Eye (tissue), 1 donor: ENCODE data around the gene GHRHR.
A peak's percentile ranks its signal among the peaks of the same experiment; 100 is the strongest.

Source experiments
- DNase-seq: peaks from one replicate; pipeline ENCODE4 v3.0.0-alpha.2; 2015

GHRHR gene

DNA sequence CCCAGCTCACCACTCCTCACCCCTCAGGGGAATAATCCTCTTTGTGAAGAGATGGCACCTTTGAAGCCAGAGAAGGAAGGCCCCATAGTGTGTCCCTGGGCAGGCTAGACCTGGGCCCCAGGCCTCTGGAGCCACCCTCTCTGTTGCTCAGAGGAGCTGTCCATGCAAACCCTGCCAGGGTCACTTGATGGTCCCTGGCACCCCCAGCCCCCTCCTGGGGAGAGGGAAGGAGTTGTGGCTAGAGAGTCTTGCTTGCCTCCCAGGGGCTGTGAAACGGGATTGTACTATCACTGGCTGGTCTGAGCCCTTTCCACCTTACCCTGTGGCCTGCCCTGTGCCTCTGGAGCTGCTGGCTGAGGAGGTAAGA, 5.8 kb downstream of the GHRHR start:
- no peak for DNase-seq

DNA sequence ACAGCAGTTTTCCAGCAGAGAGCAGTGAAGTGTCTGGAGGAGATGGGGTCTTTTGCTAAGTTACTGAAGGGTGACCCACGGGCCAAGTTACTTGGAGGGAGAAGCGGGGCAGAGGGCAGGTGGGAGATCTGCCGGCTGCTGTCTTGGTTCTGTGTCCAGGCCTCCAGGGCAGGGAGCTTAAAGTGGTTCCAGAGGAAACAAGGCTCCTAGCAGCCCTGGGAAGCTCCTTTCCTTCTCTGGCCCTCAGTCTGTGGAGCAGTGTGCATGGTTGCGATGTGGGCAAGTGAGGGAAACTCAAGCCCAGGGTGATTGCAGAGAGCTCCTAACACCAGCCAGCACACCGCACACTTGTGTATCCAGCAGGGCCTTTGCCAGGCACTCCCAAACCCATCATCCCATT, 6.3 kb downstream of the GHRHR start:
- DNase-seq: no peak

DNA sequence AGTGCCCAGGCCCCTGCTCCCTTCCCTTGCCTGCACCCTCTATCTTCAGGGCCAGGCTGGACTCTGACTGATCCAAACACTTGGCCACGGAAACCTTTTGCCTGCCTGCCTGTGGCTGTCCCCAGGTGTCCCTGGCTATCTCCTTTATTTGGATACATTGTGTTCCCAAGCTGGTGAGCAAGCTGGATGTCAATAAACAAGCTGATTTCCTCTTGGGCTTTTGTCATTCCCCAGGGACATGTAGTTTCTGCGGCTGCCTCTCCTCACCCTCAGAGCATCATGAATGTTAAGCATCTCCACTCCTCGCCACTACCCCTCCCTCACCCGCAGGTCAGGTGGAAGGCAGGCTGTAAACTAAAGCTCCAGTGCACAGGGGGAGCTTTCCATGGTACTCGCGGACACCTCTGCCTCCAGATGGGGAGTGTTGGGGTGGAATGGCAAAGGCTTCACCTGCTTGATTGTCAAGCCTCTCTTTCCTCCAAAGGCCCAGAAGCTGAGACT, 6.9 kb downstream of the GHRHR start:
- no peak for DNase-seq

- DNase-seq: no peak
These were observed 7.7 kb downstream of the GHRHR start for GRCh38 chr7:30971440-30971839.

- DNase-seq: no peak
These were observed 8.2 kb downstream of the GHRHR start for GRCh38 chr7:30971840-30972563.

DNA sequence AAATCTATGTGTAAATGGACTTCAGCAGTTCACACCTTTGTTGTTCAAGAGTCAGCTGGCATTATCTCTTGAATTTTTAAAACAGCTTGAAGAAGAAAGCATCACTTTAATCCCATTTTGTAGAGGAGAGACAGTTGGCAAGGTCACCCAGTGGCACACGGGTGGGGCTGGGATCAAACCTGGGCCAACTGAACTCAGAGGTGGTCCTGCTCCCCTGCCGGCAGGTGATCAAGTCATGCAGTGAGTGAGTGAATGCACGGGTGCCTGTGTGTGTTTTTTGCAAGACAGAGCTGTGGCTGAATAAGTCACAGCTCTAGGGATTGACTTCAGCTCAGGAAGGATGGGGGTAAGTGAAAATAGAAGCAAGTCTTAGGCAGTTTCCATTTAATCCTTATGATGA, 9.5 kb downstream of the GHRHR start:
- DNase-seq: no peak

DNA sequence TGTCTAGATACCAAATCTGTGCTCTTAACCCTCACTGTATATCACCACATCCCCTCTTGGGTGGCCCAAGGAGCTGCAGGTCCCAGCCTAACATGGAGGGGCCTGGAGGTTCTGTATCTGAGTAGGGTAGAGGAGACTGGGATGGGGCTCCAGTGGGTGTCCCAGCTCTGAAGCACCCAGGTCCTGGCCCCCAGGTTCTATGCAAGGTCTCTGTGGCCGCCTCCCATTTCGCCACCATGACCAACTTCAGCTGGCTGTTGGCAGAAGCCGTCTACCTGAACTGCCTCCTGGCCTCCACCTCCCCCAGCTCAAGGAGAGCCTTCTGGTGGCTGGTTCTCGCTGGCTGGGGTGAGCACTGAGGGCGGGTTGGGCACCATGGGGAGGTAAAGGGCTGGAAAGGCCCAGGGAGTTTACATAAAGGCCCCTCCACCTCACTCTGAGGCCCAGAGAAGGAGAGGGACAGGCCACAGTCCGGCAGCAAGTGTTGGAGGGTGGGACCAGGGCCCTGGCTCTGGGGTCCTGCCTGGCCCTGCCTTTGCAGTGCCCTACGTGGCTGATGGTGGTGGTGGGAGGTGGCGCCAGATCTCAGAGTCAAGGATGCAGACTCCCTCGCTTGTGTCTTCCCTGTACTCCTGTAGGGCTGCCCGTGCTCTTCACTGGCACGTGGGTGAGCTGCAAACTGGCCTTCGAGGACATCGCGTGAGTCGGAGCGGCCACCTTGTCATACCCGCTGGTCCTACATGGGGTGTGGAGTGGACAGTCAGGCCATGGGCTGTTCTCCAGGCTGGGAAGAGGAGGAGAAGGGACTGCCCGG, 10.2 kb downstream of the GHRHR start:
- DNase-seq: no peak

DNA sequence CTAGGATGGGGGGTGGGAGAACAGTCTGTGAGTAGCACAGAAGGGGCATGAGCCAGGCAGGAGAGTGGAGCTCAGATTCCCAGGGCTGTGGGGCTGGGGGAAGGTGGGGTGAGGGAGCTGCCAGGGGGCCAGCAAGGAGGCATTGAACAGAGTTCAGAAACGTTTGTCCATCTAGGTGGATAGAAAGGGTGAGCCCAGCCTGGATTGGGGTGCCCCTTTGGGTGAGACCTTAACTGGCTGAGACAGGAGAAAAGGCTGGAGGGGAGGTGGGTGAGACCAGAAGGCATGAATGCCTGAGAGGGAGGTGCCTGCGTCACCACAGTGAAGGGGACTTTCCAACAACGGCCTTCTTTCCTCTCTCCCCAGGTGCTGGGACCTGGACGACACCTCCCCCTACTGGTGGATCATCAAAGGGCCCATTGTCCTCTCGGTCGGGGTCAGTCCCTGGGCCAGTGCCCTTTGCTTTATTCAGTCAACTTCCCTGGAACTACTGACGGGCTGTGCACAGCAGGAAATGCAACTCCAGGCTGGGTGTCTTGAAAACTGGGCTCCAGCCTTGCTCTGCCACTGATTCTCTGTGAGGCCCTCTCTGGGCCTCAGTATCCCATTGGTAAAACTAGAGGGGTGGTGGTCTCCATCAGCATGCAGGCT, 11.0 kb downstream of the GHRHR start:
- peak; percentile 69 for DNase-seq

DNA sequence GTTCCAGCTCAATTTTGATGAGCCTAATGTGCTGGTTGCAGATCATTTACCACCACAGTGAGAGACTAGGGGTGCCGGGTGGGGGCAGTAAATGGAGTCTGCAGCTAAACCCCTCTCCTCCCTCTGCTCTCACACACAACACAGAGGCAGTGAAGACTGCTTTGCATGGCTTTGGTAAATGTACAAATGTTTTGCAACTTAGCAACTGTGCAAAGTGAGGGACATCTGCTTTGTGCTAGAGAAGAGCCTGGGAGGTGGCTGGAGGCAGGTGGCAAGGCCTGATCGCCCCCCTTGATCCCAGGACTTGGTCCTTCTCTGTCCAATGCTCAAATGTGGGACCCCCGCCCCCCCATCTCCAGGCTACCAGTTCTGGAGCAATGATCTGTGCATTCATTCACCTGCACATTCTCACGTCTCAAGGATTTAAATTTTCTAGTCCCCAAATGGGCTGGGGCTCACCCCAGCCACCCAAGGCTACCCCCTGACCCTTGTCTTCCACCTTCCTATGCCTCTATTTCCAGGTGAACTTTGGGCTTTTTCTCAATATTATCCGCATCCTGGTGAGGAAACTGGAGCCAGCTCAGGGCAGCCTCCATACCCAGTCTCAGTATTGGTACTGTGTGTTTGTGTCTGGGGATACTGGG, 11.6 kb downstream of the GHRHR start:
- no peak for DNase-seq

DNA sequence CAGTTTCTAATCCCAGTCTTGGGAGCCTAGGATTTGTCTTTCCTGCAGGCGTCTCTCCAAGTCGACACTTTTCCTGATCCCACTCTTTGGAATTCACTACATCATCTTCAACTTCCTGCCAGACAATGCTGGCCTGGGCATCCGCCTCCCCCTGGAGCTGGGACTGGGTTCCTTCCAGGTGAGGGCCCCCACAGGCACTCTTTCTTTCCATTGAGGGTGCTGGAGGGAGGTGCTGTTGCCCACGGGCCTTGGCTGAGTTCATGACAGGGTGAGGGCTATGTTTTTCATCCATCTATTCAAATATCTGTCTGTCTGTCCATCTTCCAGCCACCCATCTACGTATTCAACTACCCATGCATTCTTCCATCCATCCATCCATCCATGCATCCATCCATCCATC, 12.6 kb downstream of the GHRHR start:
- DNase-seq: no peak

DNA sequence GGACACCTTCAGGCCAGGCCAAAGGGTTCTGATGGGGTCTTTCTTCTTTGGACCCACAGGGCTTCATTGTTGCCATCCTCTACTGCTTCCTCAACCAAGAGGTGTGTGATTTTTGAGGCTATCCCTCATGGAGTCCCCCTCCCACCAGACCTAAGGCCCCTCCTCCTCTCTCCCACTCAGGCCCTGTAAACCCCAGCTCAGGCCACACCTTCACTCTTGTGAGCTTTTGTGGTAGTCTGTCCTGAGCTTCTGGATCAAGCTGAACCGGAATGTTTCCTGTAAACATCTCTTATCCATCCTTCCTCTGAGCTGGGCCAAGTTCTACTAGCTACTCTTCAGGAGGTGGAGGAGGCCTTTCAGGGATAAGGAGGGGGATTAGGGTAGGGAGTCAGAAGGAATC, 13.5 kb downstream of the GHRHR start:
- no peak for DNase-seq

DNA sequence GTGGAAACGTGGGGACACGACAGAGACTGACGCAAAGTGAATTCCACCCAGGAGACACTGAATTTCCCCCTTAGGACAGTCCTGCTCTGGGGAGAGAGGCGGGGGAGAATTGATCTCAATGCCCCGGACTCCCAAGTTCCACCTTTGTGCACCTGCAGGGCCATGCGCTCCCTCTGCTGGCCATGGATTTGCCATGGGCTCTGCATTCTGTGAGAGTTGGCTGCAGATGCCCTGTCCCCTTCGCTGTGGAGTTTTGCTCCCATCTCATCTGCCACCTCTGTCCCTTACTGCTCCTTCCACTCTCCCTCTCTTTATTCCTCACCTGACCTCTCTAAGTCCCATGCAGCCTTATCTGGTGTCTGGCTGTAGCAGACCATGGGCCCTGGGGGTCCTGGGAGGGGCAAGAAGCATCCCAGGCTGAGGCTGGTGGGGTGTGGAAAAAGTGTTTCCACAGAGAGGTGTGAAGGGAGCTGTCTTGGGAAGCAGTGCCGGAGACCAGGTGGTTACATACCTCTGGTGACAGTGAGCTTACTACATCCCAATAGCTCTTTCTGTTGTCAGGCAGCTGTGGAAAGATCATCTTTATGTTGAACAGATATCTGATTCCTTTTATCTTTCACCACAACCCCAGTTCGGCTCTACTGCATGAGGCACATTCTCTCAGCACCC, 14.3 kb downstream of the GHRHR start:
- DNase-seq: peak; percentile 44

DNA sequence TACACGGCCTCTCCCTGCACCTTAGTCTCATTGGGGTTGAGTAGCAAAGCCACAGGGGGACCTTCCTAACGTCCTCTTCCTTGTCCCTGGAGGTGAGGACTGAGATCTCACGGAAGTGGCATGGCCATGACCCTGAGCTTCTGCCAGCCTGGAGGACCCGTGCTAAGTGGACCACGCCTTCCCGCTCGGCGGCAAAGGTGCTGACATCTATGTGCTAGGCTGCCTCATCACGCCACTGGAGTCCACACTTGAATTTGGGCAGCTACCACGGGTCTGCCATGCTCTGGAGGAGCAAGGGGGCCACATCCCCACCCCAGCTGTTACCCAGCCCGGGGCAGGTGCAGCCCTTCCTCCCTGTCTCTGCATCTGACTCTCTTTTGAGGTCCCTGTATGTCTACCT, 15.3 kb downstream of the GHRHR start:
- no peak for DNase-seq

GRCh38 chr7:30980194-30980593, 16.4 kb downstream of the GHRHR start:
- DNase-seq: no peak

- DNase-seq: no peak
These were observed 17.0 kb downstream of the GHRHR start for GRCh38 chr7:30980751-30981150.

DNA sequence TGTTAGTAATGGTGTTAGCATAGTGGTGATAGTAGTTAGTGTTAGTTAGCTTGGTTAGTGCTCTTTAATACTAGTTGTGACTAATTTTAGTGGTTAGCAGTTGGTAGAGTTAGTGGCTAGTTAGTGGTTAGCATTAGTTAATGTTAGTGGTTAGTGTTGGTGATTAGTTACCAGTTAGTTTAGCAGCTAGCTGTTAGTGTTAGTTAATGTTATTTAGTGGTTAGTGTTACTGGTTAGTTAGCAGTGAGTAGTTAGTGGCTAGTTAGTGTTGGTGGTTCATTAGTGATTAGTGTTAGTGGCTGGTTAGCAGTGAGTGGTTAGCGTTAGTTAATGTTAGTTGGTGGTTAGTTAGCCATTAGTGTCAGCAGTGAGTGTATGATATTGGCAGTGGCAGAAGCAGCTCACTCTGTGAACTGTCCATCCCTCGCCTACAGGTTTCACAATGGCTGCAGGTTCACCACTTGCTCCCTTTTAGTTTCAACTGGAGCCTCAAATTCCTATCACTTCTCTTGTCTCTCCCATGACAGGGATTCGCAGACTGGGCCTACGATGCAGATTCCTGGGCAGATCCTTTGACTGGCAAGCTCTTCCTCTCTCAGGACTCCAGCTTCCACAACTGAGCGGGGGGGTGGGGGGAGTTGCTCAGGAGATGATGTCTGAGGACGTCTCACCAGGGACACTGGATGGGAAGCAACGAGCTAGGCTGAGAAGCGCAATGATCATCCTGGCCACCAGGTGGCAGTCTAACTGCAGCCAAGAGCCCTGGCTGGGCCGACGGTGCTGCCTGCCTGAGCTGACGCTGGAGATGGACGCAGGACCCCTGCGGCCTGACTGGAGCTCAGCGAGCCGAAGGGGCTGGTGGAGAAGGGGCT, 19.5 kb downstream of the GHRHR start:
- DNase-seq: peak; percentile 98

- DNase-seq: peak; percentile 37
These were observed 20.1 kb downstream of the GHRHR start for GRCh38 chr7:30983914-30984247.

GRCh38 chr7:30984359-30985107, 20.8 kb downstream of the GHRHR start:
- no peak for DNase-seq

DNA sequence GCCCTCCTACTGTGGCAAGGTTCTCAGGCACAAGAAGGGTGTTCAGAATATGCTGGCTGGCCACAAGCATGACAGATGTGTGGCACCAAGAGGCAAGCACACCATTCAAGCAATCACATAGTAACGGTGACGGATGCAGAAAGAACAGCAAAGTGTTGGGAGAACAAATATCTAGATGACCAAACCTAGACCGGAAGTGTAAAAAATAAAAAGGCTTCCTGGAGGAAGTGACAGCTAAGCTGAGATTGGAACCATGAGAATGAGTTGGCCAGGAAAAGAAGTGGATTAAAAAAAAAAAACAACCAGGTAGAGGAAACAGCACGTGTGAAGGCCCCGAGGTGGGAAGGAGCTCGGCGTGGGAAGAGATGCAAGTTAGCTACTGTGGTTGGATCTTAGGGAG, 22.0 kb downstream of the GHRHR start:
- no peak for DNase-seq

DNA sequence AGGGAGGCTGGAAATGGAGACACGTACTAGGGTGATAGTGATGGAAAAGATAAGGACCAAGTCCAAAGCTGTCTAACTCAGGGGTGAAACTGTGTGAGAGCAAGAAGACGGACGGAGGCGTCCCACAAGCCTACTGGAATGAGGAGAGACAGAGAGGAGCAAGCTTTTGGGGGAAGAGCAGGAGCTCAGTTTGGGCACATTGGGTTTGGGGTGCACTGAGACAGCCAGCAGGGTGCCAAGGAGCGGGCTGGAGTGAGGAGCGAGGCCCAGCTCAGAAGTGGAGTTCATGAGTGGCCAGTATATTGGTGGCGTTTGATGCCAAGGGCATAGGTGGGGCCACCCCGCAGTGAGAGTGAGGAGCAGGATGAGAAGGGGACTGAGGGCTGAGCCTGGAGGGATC, 22.6 kb downstream of the GHRHR start:
- no peak for DNase-seq

GRCh38 chr7:30986738-30987137, 23.0 kb downstream of the GHRHR start:
- no peak for DNase-seq
